DMS114 treated with DMSO at 0.1 percent for 48 hours (cell line): ENCODE measurements around the gene NAA80.
A peak's percentile ranks its signal among the peaks of the same experiment; 100 is the strongest.
"Not testable (repeated sequence)": the region's sequence is repeated elsewhere in the genome, so short reads cannot be mapped to it uniquely, and the experiment has no call there.

ENCODE experiments used
- DNase-seq: peaks from one replicate; lab custom pipeline; 2025; ENCODE audit not compliant: unreplicated experiment; lab: John Stamatoyannopoulos, UW

NAA80 gene

DNA sequence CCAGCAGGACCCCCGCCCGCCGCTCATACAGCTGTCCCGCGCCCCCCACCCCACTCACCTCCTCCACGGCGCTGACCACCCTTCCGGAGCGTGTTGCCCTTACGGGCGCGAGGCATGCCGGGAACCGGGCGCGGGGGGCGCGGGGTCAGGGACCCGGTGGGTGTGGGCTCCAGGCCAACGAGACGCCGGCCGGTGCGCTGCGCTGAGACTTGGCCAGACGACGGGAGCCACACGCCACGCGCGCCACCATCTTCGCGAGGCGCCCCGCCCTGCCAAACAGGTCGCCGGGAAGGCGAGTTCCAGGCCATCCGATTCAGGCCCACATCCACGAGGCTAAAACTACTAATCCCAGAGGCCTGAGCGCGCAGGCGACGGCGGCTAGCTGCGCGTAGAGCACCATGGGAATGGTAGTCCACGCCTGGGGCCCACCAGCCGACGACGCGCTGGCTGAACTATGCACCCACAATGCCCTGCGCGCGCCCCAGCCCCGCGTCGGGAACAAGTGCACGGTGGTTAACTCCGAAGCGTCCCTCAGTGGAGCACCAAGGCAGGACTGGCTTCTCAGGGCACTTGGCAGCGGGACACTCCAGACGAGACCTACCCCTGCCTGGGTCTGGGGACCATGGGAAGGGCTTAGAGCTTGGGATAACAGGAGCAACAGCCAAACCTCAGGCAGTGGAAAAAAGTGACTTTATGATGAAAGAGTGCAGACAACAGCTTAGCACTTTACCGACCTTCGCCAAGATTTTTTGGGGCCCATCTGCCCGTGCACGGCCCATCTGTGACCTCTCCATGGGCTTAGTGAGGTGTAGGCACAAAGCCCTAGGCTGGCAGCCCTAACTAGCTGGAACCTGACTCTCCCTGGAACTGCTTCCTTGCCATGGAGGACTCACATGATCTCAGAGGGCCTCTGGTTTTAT, 6.8 kb downstream of the NAA80 start, which contains the start of gene IFRD2:
TSS of gene IFRD2 (minus strand) at position 271 of the 920 bp plus-strand sequence. CDS start at position 116, 155 bp downstream.
- DNase-seq = peak; percentile 92

DNA sequence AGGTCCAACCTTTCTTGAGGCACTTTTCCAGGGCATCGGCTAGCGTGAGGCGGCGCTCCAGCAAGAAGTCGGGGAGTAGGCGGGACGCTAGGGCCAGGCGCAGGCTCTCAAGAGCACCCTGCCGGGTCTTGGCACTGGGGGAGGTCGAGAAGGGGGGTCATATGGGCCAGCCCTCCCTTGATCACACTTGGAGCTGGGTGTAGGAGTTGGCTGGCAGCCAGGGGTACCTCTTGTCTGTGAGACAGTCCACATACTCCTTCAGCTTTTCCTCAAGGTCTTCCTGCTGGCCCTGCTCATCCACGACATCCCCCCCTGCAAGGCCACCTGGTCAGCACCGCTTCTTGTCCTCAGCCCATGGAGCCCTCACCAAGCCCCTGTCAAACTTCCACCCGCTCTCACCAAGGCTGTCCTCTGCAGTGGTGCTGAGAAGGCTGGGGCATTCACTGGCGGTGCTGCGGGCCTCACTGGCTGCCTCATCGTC, 9.0 kb downstream of the NAA80 start:
- no peak for DNase-seq

- DNase-seq = no peak
Observed at GRCh38 chr3:50289130-50289529, 10.1 kb downstream of the NAA80 start.

GRCh38 chr3:50288387-50289007, 10.7 kb downstream of the NAA80 start:
- DNase-seq = no peak

- no peak for DNase-seq
Observed at GRCh38 chr3:50287262-50287661, 11.9 kb downstream of the NAA80 start.

DNA sequence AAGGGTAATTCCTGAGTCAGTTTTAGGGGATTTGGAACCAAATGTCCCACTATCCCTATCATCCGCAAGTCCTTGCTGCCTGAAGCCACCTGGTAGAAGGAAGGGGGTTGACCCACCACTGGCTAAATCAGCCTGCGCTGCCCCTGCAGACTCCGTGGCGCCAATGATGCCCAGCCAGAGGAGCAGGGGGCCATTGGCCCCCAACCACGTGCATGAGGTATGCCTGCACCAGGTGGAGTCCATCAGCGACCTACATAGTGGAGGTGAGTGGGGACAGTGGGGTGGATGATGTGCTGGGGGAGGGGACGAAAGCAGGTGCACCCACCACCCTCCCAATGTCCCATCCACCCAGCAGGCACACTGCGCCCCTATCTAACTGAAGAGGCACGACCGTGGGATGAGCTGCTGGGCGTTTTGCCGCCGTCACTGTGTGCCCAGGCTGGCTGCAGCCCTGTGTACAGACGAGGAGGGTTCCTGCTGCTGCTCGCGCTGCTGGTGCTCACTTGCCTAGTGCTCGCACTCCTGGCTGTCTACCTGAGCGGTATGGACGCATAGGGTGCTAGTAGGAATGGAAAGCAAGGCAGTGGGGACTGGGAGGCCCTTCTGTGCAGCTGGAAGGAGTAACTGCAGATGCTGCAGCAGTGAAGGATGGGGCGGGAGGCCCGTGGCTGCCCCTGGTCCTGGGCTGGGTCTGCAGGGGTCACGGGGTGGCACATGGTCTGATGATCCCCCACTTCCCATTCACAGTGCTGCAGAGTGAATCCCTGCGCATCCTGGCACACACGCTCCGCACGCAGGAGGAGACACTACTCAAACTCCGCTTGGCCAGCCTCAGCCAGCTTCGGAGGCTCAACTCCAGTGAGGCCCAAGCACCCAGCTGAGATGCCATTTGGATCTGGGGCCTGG, 12.6 kb downstream of the NAA80 start:
- no peak for DNase-seq

DNA sequence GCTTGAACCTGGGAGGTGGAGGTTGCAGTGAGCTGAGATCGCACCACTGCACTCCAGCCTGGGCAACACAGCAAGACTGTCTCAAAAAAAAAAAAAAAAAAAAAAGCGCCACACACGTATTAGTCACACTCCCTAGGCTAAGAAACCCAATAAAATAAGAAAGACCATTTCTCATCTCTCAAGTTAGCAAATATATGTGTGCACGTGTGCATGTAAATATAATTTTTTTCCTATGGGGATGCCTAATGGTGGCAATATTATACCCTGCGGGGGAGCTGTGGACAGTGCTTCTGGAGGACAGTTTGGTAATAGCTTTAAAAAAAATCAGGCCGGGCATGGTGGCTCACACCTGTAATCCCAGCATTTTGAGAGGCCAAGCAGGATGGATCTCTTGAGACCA, 15.1 kb downstream of the NAA80 start:
- not testable (repeated sequence) for DNase-seq

DNA sequence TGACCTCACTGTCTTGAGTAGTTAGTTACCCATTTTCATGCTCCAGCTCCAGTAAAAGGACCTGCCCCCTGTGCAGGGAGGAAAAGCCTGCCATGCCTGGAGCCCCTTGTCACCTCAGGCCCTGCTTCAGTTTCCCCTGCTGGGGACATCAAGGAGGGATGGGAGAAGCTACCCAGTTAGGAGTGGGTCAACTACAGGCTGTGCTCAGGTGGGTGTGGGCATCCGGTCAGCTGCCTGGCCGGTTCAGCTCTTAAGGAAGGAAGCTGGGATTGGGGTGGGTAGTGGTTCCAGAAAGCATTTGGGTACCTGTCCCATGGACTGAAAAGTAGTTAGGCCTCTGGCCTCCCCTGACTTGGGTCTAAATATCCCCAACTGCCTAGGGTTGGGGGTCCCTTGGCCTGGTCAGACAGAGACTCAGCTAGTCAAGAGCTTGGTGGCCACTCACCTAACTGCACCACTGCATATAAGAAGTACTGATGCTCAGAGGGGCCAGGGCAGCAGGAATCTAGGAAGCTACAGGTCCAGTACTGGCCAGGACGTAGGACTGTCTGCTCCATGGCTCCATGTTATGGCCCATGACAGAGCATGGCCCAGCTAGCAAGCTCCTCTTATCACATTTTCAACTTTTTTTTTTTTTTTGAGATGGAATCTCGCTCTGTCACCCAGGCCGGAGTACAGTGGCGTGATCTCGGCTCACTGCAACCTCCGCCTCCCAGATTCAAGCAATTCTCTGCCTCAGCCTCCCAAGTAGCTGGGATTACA, 19.8 kb downstream of the NAA80 start:
- DNase-seq = no peak

GRCh38 chr3:50278880-50279224, 20.4 kb downstream of the NAA80 start, which contains the start of gene LSMEM2:
LSMEM2 (plus strand) TSS chr3:50279087; CDS start chr3:50279114, 27 bp downstream.
- no peak for DNase-seq

GRCh38 chr3:50278123-50278879, 20.9 kb downstream of the NAA80 start:
- DNase-seq = no peak

DNA sequence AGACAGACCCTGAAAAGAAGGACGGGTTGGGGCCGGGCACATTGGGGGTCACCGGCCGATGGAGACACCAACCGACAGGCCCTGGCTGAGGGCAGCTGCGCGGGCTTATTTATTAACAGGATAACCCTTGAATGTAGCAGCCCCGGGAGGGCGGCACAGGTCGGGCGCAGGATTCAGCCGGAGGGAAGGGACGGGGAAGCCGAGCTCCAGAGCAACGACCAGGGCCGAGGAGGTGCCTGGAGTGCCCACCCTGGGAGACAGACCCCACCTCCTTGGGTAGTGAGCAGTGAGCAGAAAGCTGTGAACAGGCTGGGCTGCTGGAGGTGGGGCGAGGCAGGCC, 22.5 kb downstream of the NAA80 start:
- DNase-seq = no peak

- no peak for DNase-seq
Observed at GRCh38 chr3:50275996-50276761, 23.0 kb downstream of the NAA80 start.

GRCh38 chr3:50275141-50275995, 23.8 kb downstream of the NAA80 start:
- DNase-seq = no peak

GRCh38 chr3:50274371-50275104, 24.7 kb downstream of the NAA80 start:
- no peak for DNase-seq

DNA sequence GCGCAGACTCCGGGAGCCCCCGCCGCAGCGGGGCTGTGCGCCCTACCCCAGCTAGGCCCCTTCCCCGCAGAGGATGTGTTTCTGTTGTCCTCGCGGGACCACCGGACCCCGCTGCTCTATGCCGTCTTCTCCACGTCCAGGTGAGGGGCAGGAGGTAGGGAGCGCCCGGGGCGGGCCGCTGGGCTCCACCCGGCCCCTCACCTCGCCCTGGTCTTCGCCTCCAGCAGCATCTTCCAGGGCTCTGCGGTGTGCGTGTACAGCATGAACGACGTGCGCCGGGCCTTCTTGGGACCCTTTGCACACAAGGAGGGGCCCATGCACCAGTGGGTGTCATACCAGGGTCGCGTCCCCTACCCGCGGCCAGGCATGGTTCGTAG, 25.5 kb downstream of the NAA80 start:
- DNase-seq = no peak

DNA sequence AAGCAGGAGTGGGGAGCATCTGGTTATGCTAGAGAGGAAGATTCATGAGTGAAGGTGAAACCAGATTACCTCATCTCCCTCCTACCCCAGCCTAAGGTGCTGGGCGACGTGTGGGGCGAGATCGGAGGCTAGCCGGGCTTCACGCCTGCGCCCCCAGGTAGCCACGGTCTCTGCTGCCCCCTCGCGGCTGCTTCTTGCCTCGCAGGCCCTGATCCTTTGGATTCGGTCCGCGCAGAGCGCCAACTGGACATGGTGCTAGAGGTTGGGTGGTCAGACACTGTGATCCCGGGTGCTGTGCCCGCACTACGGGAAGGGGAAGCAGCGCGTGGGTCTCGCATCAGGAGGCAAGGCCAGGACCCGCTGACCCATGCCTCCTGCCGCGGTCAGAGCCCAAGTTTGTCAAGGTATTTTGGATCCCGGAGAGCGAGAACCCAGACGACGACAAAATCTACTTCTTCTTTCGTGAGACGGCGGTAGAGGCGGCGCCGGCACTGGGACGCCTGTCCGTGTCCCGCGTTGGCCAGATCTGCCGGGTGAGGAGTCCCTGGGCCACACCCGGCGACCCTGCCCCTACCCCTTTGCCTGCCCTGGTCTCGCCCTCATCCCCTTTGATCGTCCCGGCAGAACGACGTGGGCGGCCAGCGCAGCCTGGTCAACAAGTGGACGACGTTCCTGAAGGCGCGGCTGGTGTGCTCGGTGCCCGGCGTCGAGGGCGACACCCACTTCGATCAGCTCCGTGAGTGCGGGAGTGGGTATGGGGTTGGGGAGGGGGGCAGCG, 26.1 kb downstream of the NAA80 start:
- peak; percentile 51 for DNase-seq

DNA sequence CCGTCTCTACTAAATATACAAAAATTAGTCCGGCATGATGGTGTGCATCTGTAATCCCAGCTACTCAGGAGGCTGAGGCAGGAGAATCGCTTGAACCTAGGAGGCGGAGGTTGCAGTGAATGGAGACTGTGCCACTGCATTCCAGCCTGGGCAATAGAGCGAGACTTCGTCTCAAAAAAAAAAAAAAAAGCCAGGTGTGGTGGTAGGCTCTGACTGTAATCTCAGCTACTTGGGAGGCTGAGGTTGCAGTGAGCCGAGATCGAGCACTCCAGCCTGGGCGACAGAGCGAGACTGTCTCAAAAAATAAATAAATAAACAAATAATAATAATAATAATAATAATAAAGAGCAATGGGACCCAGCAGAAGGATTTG, 26.7 kb downstream of the NAA80 start:
- DNase-seq = not testable (repeated sequence)
